ENCODE results near the gene ATRIP. TPM values are rescaled to one million over a fixed set of nuclear protein-coding genes. Genes with fewer than 3 reads are reported as not detected.
A peak's percentile ranks its signal among the peaks of the same experiment; 100 is the strongest.

ATRIP gene
- total RNA-seq, 1 experiment from 2014 or later, result 8.5 TPM

GRCh38 chr3:48500656-48501055 lies 54.1 kb downstream of the ATRIP start:
- TF ChIP-seq CTCF (conservative IDR thresholded peaks at IDR 0.05) (no peak), EZH2 (IDR thresholded peaks at IDR 0.05; ENCODE audit: low read depth) (no peak)
- intact Hi-C loops (cut with micrococcal nuclease; ENCODE audit: unreplicated experiment), result loop anchor here (10.0 kb wide), 1 partner anchor 414 kb away; the partner anchor contains the start of gene ARIH2
- peak; percentile 66 to 74 for DNase-seq
- Histone ChIP-seq H4K20me1 (ENCODE audit: insufficient read depth) (no peaks in the 10 kb centered on the region), H3K9me2 (ENCODE audit: insufficient read depth) (no peaks in the 10 kb centered on the region), H3K4me3 (no peak overlapping the region), H3K27me3 (ENCODE audit: insufficient read depth, low read depth) (no peaks in the 10 kb centered on the region), H3K4me1 (replicated peaks; ENCODE audit: insufficient read depth) (peaks cover 45% of the 10 kb centered on the region), H3K9me3 (ENCODE audit: insufficient read depth, low read depth) (no peaks in the 10 kb centered on the region), H3K4me2 (peak overlapping the region; percentile 38), H2AFZ (no peak overlapping the region), H3F3A (ENCODE audit: insufficient read depth, low read depth) (no peaks in the 10 kb centered on the region), H3K27ac (no peak overlapping the region), H3K36me3 (ENCODE audit: low read depth) (no peaks in the 10 kb centered on the region), H3K79me2 (ENCODE audit: low read depth) (peaks cover 18% of the 10 kb centered on the region)
- BruUV-seq (replicated peaks), result no TSS peak
- ChIA-PET CTCF (interaction anchor here (0.6 kb wide), 1 partner anchor 27 kb away, joined by 4 read pairs; no protein-coding TSS in a partner anchor), POLR2A (ENCODE audit: unreplicated experiment) (interaction anchor here (0.5 to 1.0 kb wide), 2 partner anchors 61 to 1278 kb away, joined by 3 to 10 read pairs; partner anchors contain the start of gene CCDC51)

DNA sequence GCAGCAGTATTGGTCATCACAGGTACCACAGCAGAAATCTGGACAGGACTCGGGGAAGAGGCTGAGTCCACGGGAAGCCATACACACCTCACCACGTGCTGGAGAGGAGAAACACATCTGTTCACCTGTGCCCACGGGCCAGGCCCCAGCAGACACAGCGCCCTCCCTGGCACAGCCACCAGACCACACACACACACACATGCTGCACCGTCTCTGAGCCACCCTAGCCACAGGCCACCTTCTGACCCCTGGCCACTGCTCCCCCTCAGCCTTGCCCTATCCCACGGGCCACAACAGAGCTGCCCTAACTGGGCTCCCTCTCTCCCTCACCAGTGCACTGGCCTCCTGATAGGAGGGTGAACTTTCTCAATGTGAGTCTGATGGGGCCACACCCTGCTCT lies 54.7 kb downstream of the ATRIP start:
- TF ChIP-seq EZH2 (IDR thresholded peaks at IDR 0.05; ENCODE audit: low read depth), result no peak
- TF ChIP-seq CTCF (conservative IDR thresholded peaks at IDR 0.05), result no peak
- no TSS peak for BruUV-seq (replicated peaks)
- H3K27ac ChIP-seq, result no peak overlapping the region
- ChIA-PET POLR2A (ENCODE audit: unreplicated experiment) (interaction anchor here (0.5 to 1.0 kb wide), 2 partner anchors 62 to 65 kb away, joined by 3 to 8 read pairs; partner anchors contain the start of gene CCDC51), CTCF (interaction anchor here (1.2 kb wide), 1 partner anchor 28 kb away, joined by 9 read pairs; no protein-coding TSS in a partner anchor)
- peak overlapping the region; percentile 38 for H3K4me2 ChIP-seq
- intact Hi-C loops (cut with micrococcal nuclease; ENCODE audit: unreplicated experiment), result loop anchor here (10.0 kb wide), 1 partner anchor 414 kb away; the partner anchor contains the start of gene ARIH2
- no peaks in the 10 kb centered on the region for H3K9me2 ChIP-seq (ENCODE audit: insufficient read depth)
- H3K36me3 ChIP-seq (ENCODE audit: low read depth), result no peaks in the 10 kb centered on the region
- H3K4me1 ChIP-seq (replicated peaks; ENCODE audit: insufficient read depth), result peaks cover 50% of the 10 kb centered on the region
- H3F3A ChIP-seq (ENCODE audit: insufficient read depth, low read depth), result peaks cover 5% of the 10 kb centered on the region; the same call in 1 of the 2 replicates
- H4K20me1 ChIP-seq (ENCODE audit: insufficient read depth), result no peaks in the 10 kb centered on the region
- H3K27me3 ChIP-seq (ENCODE audit: insufficient read depth, low read depth), result no peaks in the 10 kb centered on the region
- no peaks in the 10 kb centered on the region for H3K9me3 ChIP-seq (ENCODE audit: insufficient read depth, low read depth)
- no peak overlapping the region for H3K4me3 ChIP-seq
- H3K79me2 ChIP-seq (ENCODE audit: low read depth), result peaks cover 18% of the 10 kb centered on the region
- DNase-seq, result no peak
- no peak overlapping the region for H2AFZ ChIP-seq

DNA sequence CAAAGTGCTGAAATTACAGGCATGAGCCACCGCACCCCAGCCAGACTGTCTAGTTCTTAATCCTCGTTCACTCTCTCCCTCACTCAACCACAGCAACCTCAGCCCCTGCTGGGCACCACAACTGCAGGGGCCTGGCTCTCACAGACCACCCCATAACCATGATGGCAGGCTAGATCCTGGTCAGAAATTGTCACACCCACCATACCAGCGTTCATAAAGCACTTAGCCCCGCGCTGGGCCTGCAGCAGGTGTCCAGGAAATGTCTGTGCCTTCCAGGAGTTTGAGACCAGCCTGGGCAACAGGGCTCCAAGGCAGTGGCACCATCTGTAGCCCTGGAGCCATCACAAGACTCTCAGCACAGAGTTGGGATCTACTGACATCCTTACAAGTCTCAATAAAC lies 55.6 kb downstream of the ATRIP start:
- ChIA-PET POLR2A (ENCODE audit: unreplicated experiment) (no interaction called here), CTCF (interaction anchor here (1.2 kb wide), 1 partner anchor 29 kb away, joined by 9 read pairs; no protein-coding TSS in a partner anchor)
- no peak overlapping the region for H3K4me3 ChIP-seq
- intact Hi-C loops (cut with micrococcal nuclease; ENCODE audit: unreplicated experiment), result loop anchor here (10.0 kb wide), 1 partner anchor 413 kb away; the partner anchor contains the start of gene ARIH2
- BruUV-seq (replicated peaks), result no TSS peak
- peaks cover 60% of the 10 kb centered on the region for H3K4me1 ChIP-seq (replicated peaks; ENCODE audit: insufficient read depth)
- peaks cover 14% of the 10 kb centered on the region for H3F3A ChIP-seq (ENCODE audit: insufficient read depth, low read depth)
- no peak overlapping the region for H2AFZ ChIP-seq
- no peak overlapping the region for H3K4me2 ChIP-seq
- no peak overlapping the region for H3K27ac ChIP-seq
- H3K27me3 ChIP-seq (ENCODE audit: insufficient read depth, low read depth), result no peaks in the 10 kb centered on the region
- H3K79me2 ChIP-seq (ENCODE audit: low read depth), result peaks cover 18% of the 10 kb centered on the region
- no peaks in the 10 kb centered on the region for H3K9me3 ChIP-seq (ENCODE audit: insufficient read depth, low read depth)
- H3K36me3 ChIP-seq (ENCODE audit: low read depth), result no peaks in the 10 kb centered on the region
- TF ChIP-seq CTCF (conservative IDR thresholded peaks at IDR 0.05) (no peak), EZH2 (IDR thresholded peaks at IDR 0.05; ENCODE audit: low read depth) (no peak)
- no peaks in the 10 kb centered on the region for H4K20me1 ChIP-seq (ENCODE audit: insufficient read depth)
- DNase-seq, result no peak
- no peaks in the 10 kb centered on the region for H3K9me2 ChIP-seq (ENCODE audit: insufficient read depth)
